ENCODE measurements around the gene WBP1L.

- TF ChIP-seq GABPA (IDR thresholded peaks at IDR 0.05 in 1 of 2, conservative IDR thresholded peaks at IDR 0.05 in 1 of 2): no peak
- no peak for TF ChIP-seq CTCF (IDR thresholded peaks at IDR 0.05; ENCODE audit: low read depth, low read length, missing input control)
- no peak for TF ChIP-seq SP1 (IDR thresholded peaks at IDR 0.05)
- TF ChIP-seq FOXA1 (IDR thresholded peaks at IDR 0.05): no peak
- no peak for TF ChIP-seq TAF1 (conservative IDR thresholded peaks at IDR 0.05)
- TF ChIP-seq REST (IDR thresholded peaks at IDR 0.05): no peak
- no peak for TF ChIP-seq MAX (IDR thresholded peaks at IDR 0.05)
- no peak for TF ChIP-seq JUND (IDR thresholded peaks at IDR 0.05)
- TF ChIP-seq RAD21 (IDR thresholded peaks at IDR 0.05): no peak
- no peak for TF ChIP-seq ZBTB33 (IDR thresholded peaks at IDR 0.05)
Observed at GRCh38 chr10:102720337-102720736, 23.4 kb upstream of the WBP1L start.

All from liver (tissue), 3 donors.